ENCODE results near the gene NHLH1.

NHLH1 gene

DNA sequence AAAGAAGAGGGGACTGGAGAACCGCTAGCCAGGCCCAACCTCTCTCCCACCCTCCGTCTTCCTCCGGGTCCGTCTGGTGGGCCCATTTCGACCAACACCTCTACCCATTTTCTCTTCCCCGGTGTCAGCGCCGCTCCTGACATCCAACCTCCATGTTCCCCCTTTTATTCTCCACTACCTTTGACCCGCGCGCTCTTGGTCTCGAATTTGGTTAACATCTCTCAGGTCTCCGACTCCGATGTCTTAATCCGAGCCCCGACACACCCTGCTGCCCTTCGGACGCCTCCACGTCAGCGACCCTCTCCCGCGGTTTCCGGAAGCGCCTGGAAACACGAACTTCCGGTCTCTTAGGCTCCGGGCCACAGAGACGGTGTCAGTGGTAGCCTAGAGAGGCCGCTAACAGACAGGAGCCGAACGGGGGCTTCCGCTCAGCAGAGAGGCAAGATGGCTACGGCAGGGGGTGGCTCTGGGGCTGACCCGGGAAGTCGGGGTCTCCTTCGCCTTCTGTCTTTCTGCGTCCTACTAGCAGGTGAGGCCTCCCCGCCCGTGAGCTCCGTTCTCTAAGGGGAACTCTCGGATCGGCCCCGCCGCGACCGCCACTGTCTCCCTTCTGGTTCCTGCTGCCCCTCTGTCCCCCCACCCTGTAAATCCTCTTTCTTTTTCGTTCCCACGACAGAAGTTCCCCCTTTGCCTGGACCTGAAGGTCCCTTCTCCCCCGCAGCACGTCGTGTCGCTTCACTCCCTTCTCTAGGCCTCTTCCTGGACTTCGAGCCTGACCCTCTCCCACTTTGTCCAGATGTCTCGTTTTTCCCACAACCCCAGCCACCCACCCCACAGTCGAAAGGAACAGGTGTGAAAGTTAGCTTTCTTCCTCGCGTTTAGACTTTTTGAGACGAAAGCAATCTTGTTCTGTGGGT lies 23.7 kb upstream of the NHLH1 start, which contains the start of the genes COPA and NCSTN:
TSS of gene COPA (minus strand) at position 298 of the 917 bp plus-strand sequence. CDS start at position 218, 80 bp downstream.
TSS of gene NCSTN (plus strand) at position 431 of the 917 bp plus-strand sequence. CDS start at position 445, 14 bp downstream.
- no peaks in the 10 kb centered on the region for H3K9me3 ChIP-seq (ENCODE audit: insufficient read depth, low read depth, low read length)
- peaks cover 54% of the 10 kb centered on the region for H3K36me3 ChIP-seq (ENCODE audit: insufficient read depth, low read length)
- peak within 1 kb of the TSS; percentile 95 for H3K4me3 ChIP-seq (ENCODE audit: low read length)
- under 1% methylated on average over 58 of the region's 58 CpGs for WGBS
- H3K9ac ChIP-seq (ENCODE audit: low read depth, low read length): peak within 1 kb of the TSS; percentile 89
- peaks cover 13% of the 10 kb centered on the region; the same call in 1 of the 2 replicates for H3K4me1 ChIP-seq (ENCODE audit: insufficient read depth, low read length)
- no peaks in the 10 kb centered on the region for H3K27me3 ChIP-seq (ENCODE audit: insufficient read depth, low read length)
- peak within 1 kb of the TSS; percentile 75 for H3K27ac ChIP-seq (ENCODE audit: low read depth, low read length)

DNA sequence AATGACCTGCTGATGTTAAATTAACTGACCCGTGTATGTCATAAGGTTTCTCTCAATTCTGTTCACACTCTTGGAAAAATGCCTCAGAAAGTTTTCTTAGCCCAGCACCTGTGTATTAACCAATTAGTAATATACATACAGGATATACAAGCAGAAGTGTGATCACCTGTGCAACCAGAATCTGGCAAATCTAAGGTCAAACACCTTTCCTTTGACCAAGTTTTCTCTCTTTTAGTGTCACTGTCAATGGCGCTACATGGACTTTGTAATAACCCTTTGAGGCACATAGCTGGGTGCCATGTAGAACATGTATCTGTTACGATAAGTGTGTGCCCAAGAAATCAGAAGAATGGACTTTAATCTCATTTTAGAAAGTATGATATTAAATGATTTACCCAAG lies 22.6 kb upstream of the NHLH1 start:
- peak overlapping the region; percentile 89; the same call in 1 of the 2 replicates for H3K9ac ChIP-seq (ENCODE audit: low read depth, low read length)
- H3K27me3 ChIP-seq (ENCODE audit: insufficient read depth, low read length): no peaks in the 10 kb centered on the region
- WGBS: 90% methylated on average over 3 of the region's 3 CpGs
- H3K27ac ChIP-seq (ENCODE audit: low read depth, low read length): no peak overlapping the region
- H3K4me3 ChIP-seq (ENCODE audit: low read length): peak overlapping the region; percentile 95
- H3K9me3 ChIP-seq (ENCODE audit: insufficient read depth, low read depth, low read length): no peaks in the 10 kb centered on the region
- peaks cover 13% of the 10 kb centered on the region; the same call in 1 of the 2 replicates for H3K4me1 ChIP-seq (ENCODE audit: insufficient read depth, low read length)
- peaks cover 54% of the 10 kb centered on the region for H3K36me3 ChIP-seq (ENCODE audit: insufficient read depth, low read length)

DNA sequence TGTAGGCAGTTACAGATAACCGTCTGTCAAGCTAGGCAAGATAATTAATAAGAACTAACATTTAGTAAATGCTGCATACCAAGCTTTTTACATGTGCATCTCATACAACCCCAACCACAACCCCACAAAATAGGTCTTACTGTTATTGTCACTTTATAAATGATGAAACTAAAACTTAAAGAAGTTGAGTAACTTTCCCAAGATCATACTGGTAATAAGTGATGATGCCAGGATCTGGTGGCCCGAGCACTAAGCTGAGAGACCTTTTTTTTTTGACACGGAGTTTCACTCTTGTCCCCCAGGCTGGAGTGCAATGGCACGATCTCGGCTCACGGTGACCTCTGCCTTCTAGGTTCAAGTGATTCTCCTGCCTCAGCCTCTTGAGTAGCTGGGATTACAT lies 21.9 kb upstream of the NHLH1 start:
- Histone ChIP-seq H3K36me3 (ENCODE audit: insufficient read depth, low read length) (peaks cover 54% of the 10 kb centered on the region), H3K4me3 (ENCODE audit: low read length) (no peak overlapping the region), H3K9me3 (ENCODE audit: insufficient read depth, low read depth, low read length) (no peaks in the 10 kb centered on the region), H3K27me3 (ENCODE audit: insufficient read depth, low read length) (no peaks in the 10 kb centered on the region), H3K27ac (ENCODE audit: low read depth, low read length) (no peak overlapping the region), H3K4me1 (ENCODE audit: insufficient read depth, low read length) (peaks cover 13% of the 10 kb centered on the region; the same call in 1 of the 2 replicates), H3K9ac (ENCODE audit: low read depth, low read length) (no peak overlapping the region)
- 98% methylated on average over 5 of the region's 6 CpGs for WGBS

DNA sequence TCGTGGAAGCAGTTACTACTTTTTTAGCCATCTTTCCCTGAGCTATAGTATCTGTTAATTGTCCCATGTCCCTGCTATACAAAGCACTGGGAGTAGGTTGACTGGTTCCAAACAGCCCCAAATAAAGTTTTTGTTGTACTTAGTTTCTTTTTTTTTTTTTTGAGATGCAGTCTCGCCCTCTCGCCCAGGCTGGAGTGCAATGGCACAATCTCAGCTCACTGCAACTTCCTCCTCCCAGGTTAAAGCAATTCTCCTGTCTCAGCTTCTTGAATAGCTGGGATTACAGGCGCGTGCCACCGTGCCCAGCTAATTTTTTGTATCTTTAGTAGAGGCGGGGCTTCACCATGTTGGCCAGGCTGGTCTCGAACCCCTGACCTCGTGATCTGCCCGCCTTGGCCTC lies 20.4 kb upstream of the NHLH1 start:
- WGBS: 95% methylated on average over 10 of the region's 10 CpGs
- Histone ChIP-seq H3K27ac (ENCODE audit: low read depth, low read length) (no peak overlapping the region), H3K9me3 (ENCODE audit: insufficient read depth, low read depth, low read length) (no peaks in the 10 kb centered on the region), H3K4me3 (ENCODE audit: low read length) (no peak overlapping the region), H3K4me1 (ENCODE audit: insufficient read depth, low read length) (peaks cover 6% of the 10 kb centered on the region; the same call in 1 of the 2 replicates), H3K27me3 (ENCODE audit: insufficient read depth, low read length) (no peaks in the 10 kb centered on the region), H3K9ac (ENCODE audit: low read depth, low read length) (no peak overlapping the region), H3K36me3 (ENCODE audit: insufficient read depth, low read length) (peaks cover 65% of the 10 kb centered on the region)

DNA sequence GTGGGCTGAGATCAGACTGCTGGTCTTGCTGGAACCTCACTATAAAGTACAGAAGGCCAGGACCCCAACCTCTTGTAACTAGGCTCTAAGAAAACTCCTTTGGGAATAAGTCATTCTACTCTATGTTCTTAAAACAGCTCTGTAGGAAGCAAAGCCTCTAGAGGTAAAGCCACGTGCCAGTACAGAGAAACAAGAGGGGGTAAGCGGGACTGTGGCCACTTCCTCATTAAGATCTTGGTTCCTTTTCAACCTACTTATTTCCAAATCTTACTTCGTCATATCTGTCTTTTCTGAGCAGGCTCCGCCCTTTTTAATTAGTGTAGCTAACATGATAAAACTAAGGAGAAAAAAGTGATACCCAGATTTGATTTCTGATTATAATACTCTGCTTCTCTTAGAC lies 19.9 kb upstream of the NHLH1 start:
- Histone ChIP-seq H3K36me3 (ENCODE audit: insufficient read depth, low read length) (peaks cover 70% of the 10 kb centered on the region), H3K9ac (ENCODE audit: low read depth, low read length) (no peak overlapping the region), H3K9me3 (ENCODE audit: insufficient read depth, low read depth, low read length) (no peaks in the 10 kb centered on the region), H3K27me3 (ENCODE audit: insufficient read depth, low read length) (no peaks in the 10 kb centered on the region), H3K27ac (ENCODE audit: low read depth, low read length) (no peak overlapping the region), H3K4me3 (ENCODE audit: low read length) (no peak overlapping the region), H3K4me1 (ENCODE audit: insufficient read depth, low read length) (peaks cover under 1% of the 10 kb centered on the region; the same call in 1 of the 2 replicates)
- WGBS: 89% methylated on average over 2 of the region's 4 CpGs

DNA sequence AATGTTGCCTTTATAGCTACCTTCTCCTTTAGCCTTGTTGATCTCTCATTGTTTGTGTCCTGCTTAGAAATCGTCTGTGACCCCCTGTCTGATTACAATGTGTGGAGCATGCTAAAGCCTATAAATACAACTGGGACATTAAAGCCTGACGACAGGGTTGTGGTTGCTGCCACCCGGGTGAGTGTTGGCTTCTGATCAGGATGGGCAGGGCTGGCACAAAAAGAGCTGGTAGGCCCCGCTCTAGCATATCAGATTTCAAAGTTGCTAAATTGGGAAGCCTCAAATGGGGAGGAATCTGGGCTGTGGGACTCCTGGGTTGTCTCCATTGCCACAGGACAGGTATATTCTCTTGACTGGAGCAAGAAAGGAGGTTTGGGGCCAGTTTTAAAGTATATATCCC lies 15.2 kb upstream of the NHLH1 start:
- no peaks in the 10 kb centered on the region for H3K4me1 ChIP-seq (ENCODE audit: insufficient read depth, low read length)
- no peak overlapping the region for H3K9ac ChIP-seq (ENCODE audit: low read depth, low read length)
- no peaks in the 10 kb centered on the region for H3K9me3 ChIP-seq (ENCODE audit: insufficient read depth, low read depth, low read length)
- no peak overlapping the region for H3K4me3 ChIP-seq (ENCODE audit: low read length)
- H3K27ac ChIP-seq (ENCODE audit: low read depth, low read length): no peak overlapping the region
- WGBS: 93% methylated on average over 4 of the region's 4 CpGs
- H3K27me3 ChIP-seq (ENCODE audit: insufficient read depth, low read length): no peaks in the 10 kb centered on the region
- peaks cover 97% of the 10 kb centered on the region for H3K36me3 ChIP-seq (ENCODE audit: insufficient read depth, low read length)

DNA sequence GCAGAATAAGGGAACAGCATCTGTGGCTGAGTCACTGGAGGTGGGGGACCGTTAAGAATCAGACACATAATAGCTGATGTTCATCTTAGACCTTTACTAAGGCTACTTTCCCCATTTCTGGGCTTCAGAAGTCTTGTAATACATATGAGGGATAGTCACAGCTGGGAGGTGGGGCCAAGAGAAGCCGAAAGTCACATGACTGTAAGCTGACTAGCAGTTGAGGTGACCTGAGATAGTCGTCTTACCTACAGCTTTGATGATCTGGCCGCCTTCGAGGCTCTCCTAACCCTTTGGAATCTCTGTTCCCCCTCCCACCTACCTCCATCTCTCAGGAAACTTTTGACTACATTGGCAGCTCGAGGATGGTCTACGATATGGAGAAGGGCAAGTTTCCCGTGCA lies 14.3 kb upstream of the NHLH1 start:
- Histone ChIP-seq H3K4me3 (ENCODE audit: low read length) (no peak overlapping the region), H3K4me1 (ENCODE audit: insufficient read depth, low read length) (no peaks in the 10 kb centered on the region)
- 95% methylated on average over 8 of the region's 8 CpGs for WGBS

DNA sequence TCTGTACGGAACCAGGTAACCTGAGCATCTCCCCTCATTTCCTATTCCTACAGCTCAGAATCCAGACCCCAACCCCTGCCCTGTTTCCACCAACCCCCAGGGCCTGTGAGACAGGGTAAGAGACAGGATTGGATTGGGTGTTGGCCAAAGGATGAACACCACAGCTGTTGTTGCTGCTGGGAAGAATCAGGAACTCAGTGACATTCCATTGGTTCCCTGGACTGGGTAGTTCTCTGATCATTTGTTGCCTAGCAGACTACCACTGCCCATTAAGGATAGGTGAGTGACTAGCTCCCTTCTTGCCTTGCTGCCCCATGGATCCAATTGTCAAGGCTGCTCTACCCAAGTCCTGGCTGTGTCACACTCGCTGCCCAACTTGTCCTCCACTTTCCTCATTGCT lies 13.6 kb upstream of the NHLH1 start:
- Histone ChIP-seq H3K4me3 (ENCODE audit: low read length) (no peak overlapping the region), H3K36me3 (ENCODE audit: insufficient read depth, low read length) (peaks cover 99% of the 10 kb centered on the region), H3K27me3 (ENCODE audit: insufficient read depth, low read length) (no peaks in the 10 kb centered on the region), H3K9me3 (ENCODE audit: insufficient read depth, low read depth, low read length) (no peaks in the 10 kb centered on the region), H3K9ac (ENCODE audit: low read depth, low read length) (no peak overlapping the region), H3K27ac (ENCODE audit: low read depth, low read length) (no peak overlapping the region), H3K4me1 (ENCODE audit: insufficient read depth, low read length) (no peaks in the 10 kb centered on the region)
- WGBS: 95% methylated on average over 2 of the region's 2 CpGs

More for the DNA sequence above, 14.3 kb upstream of the NHLH1 start:
- Histone ChIP-seq H3K9me3 (ENCODE audit: insufficient read depth, low read depth, low read length) (no peaks in the 10 kb centered on the region), H3K27ac (ENCODE audit: low read depth, low read length) (no peak overlapping the region), H3K9ac (ENCODE audit: low read depth, low read length) (no peak overlapping the region), H3K36me3 (ENCODE audit: insufficient read depth, low read length) (peaks cover 98% of the 10 kb centered on the region), H3K27me3 (ENCODE audit: insufficient read depth, low read length) (no peaks in the 10 kb centered on the region)

DNA sequence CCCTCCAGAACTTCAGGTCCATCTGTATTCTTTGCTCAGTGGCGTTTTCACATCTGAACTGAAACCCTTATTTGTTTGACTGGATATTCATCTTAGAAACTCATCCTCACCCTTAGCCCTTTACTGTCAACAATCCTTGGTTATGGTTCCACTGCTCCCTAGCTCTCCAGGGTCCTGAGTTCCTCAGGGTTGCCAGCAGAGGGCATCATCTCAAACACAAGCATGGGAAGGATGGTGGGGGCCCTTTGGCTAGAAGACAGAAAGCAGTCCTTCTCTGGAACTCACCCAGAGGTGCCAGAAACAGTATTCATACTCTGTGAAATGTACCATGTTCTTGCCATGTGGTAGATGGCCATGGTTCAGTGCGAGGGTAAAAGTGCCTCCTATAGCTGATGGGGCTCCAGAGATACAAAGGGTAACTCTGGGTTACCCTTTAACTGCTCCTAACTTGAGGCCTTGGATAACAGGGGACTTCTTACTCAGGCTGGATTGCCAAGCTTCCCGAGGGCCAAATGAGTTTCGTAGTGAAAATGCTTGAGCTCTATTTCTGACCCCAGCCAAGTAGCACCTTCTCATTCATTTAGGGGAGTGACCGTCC lies 12.4 kb upstream of the NHLH1 start:
- 75% methylated on average over 5 of the region's 5 CpGs for WGBS
- H3K27me3 ChIP-seq (ENCODE audit: insufficient read depth, low read length): no peaks in the 10 kb centered on the region
- no peaks in the 10 kb centered on the region for H3K4me1 ChIP-seq (ENCODE audit: insufficient read depth, low read length)

DNA sequence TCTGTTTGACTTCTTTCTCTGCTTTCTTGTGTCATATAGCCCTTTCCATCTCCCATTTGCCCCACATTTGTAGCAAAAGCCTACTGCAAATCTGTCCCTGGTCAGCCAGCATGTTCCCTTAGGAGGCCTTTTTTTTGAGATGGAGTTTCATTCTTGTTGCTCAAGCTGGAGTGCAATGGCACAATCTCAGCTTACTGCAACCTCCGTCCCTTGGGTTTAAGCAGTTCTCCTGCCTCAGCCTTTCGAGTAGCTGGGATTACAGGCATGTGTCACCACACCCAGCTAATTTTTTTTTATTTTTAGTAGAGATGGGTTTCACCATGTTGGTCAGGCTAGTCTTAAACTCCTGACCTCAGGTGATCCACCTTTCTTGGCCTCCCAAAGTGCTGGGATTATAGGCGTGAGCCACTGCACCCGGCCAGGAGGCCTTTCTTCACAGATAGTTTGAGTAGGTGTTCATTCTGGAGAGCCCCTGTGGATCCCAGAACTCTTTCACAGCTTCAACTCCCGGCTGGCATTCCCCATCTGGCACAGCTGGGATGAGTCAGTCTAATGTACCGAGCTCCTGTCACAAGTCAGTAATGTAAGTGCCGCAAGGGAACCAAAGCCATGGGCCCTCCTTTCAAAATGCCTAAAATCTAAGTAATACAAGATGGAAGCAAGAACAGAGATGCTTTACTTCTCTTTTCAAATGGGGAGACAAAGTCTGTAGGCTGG lies 9.4 kb upstream of the NHLH1 start:
- H3K4me3 ChIP-seq (ENCODE audit: low read length): no peak overlapping the region
- H3K9me3 ChIP-seq (ENCODE audit: insufficient read depth, low read depth, low read length): no peaks in the 10 kb centered on the region
- no peaks in the 10 kb centered on the region for H3K27me3 ChIP-seq (ENCODE audit: insufficient read depth, low read length)
- WGBS: 92% methylated on average over 7 of the region's 7 CpGs
- H3K9ac ChIP-seq (ENCODE audit: low read depth, low read length): no peak overlapping the region
- H3K4me1 ChIP-seq (ENCODE audit: insufficient read depth, low read length): peaks cover 9% of the 10 kb centered on the region
- H3K27ac ChIP-seq (ENCODE audit: low read depth, low read length): no peak overlapping the region
- peaks cover 83% of the 10 kb centered on the region for H3K36me3 ChIP-seq (ENCODE audit: insufficient read depth, low read length)

More for the DNA sequence above, 12.4 kb upstream of the NHLH1 start:
- H3K4me3 ChIP-seq (ENCODE audit: low read length): no peak overlapping the region
- peaks cover 96% of the 10 kb centered on the region for H3K36me3 ChIP-seq (ENCODE audit: insufficient read depth, low read length)
- H3K9ac ChIP-seq (ENCODE audit: low read depth, low read length): no peak overlapping the region
- no peaks in the 10 kb centered on the region for H3K9me3 ChIP-seq (ENCODE audit: insufficient read depth, low read depth, low read length)
- H3K27ac ChIP-seq (ENCODE audit: low read depth, low read length): no peak overlapping the region

DNA sequence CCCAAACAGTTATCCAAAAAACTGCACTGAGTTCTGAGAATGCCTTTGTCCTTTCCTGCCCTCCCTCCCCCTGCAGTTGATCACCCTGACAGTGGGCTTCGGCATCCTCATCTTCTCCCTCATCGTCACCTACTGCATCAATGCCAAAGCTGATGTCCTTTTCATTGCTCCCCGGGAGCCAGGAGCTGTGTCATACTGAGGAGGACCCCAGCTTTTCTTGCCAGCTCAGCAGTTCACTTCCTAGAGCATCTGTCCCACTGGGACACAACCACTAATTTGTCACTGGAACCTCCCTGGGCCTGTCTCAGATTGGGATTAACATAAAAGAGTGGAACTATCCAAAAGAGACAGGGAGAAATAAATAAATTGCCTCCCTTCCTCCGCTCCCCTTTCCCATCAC lies 8.8 kb upstream of the NHLH1 start:
- Histone ChIP-seq H3K27me3 (ENCODE audit: insufficient read depth, low read length) (no peaks in the 10 kb centered on the region), H3K27ac (ENCODE audit: low read depth, low read length) (no peak overlapping the region), H3K4me3 (ENCODE audit: low read length) (no peak overlapping the region), H3K9ac (ENCODE audit: low read depth, low read length) (no peak overlapping the region), H3K9me3 (ENCODE audit: insufficient read depth, low read depth, low read length) (no peaks in the 10 kb centered on the region), H3K4me1 (ENCODE audit: insufficient read depth, low read length) (peaks cover 16% of the 10 kb centered on the region), H3K36me3 (ENCODE audit: insufficient read depth, low read length) (peaks cover 77% of the 10 kb centered on the region)
- WGBS: 95% methylated on average over 4 of the region's 4 CpGs
